H9 (cell line): ENCODE data around the gene NFRKB. TPM values are rescaled to one million over a fixed set of nuclear protein-coding genes. Genes with fewer than 3 reads are reported as not detected.

Experiments
- DNase-seq: peaks from one replicate; pipeline ENCODE4 v3.0.0-alpha.2; 2017
- H2AFZ ChIP-seq: one replicate; pipeline ENCODE4 v1.6.1; 2013; ENCODE audit warnings: mild to moderate bottlenecking, low read length, control low read depth, moderate library complexity
- H2AK5ac ChIP-seq: 2 replicates; pipeline ENCODE4 v1.6.1; 2013; ENCODE audit warnings: low read length, control low read depth, mixed read lengths; ENCODE audit not compliant: insufficient read length
- H2BK120ac ChIP-seq: one replicate; pipeline ENCODE4 v1.6.1; 2013; ENCODE audit warnings: low read depth, mild to moderate bottlenecking, low read length, control low read depth, inconsistent platforms; ENCODE audit not compliant: poor library complexity, severe bottlenecking
- H2BK12ac ChIP-seq: 2 replicates; pipeline ENCODE4 v1.6.1; 2013; ENCODE audit warnings: low read length, control low read depth, mixed read lengths, low read depth; ENCODE audit not compliant: insufficient read length
- H2BK15ac ChIP-seq: 2 replicates; pipeline ENCODE4 v1.6.1; 2013; ENCODE audit warnings: low read depth, low read length, control low read depth
- H2BK20ac ChIP-seq: one replicate; pipeline ENCODE4 v1.6.1; 2013; ENCODE audit warnings: low read depth, mild to moderate bottlenecking, low read length, control low read depth, inconsistent platforms; ENCODE audit not compliant: poor library complexity, severe bottlenecking
- H2BK5ac ChIP-seq: 2 replicates; pipeline ENCODE4 v1.6.1; 2013; ENCODE audit warnings: low read length, control low read depth, mixed read lengths; ENCODE audit not compliant: insufficient read length
- H3K14ac ChIP-seq: 2 replicates; pipeline ENCODE4 v1.6.1; 2013; ENCODE audit warnings: low read length, control low read depth; ENCODE audit not compliant: insufficient read depth
- H3K18ac ChIP-seq: 2 replicates; pipeline ENCODE4 v1.6.1; 2013; ENCODE audit warnings: low read depth, mild to moderate bottlenecking, mixed read lengths, low read length, control low read depth; ENCODE audit not compliant: insufficient read length
- H3K23ac ChIP-seq: 2 replicates; pipeline ENCODE4 v1.6.1; 2013; ENCODE audit warnings: low read length, control low read depth, mixed read lengths, low read depth; ENCODE audit not compliant: insufficient read length
- H3K23me2 ChIP-seq: 2 replicates; pipeline ENCODE4 v1.6.1; 2013; ENCODE audit warnings: low read depth, mild to moderate bottlenecking, mixed read lengths, low read length, control low read depth; ENCODE audit not compliant: insufficient read length, poor library complexity, severe bottlenecking
- H3K27ac ChIP-seq: 2 replicates; pipeline ENCODE4 v1.5.1; 2013; ENCODE audit warnings: low read length, control low read depth, mixed read lengths, low read depth; ENCODE audit not compliant: insufficient read length
- H3K27me3 ChIP-seq: 2 replicates; pipeline ENCODE4 v1.6.1; 2013; ENCODE audit warnings: low read length, control low read depth, inconsistent platforms; ENCODE audit not compliant: insufficient read depth
- H3K4ac ChIP-seq: 2 replicates; pipeline ENCODE4 v1.6.1; 2013; ENCODE audit warnings: low read depth, mild to moderate bottlenecking, control low read depth, inconsistent platforms, low read length, moderate library complexity
- H3K4me1 ChIP-seq: 2 replicates; pipeline ENCODE4 v1.6.1; 2013; ENCODE audit warnings: low read length, control low read depth, inconsistent platforms; ENCODE audit not compliant: insufficient read depth
- H3K4me2 ChIP-seq: 2 replicates; pipeline ENCODE4 v1.6.1; 2013; ENCODE audit warnings: low read length, control low read depth, mixed read lengths; ENCODE audit not compliant: insufficient read length, insufficient read depth
- H3K56ac ChIP-seq: 2 replicates; pipeline ENCODE4 v1.6.1; 2013; ENCODE audit warnings: low read depth, mild to moderate bottlenecking, mixed read lengths, low read length, control low read depth; ENCODE audit not compliant: insufficient read length
- H3K79me1 ChIP-seq: 2 replicates; pipeline ENCODE4 v1.6.1; 2013; ENCODE audit warnings: low read depth, mild to moderate bottlenecking, moderate library complexity, low read length, control low read depth, inconsistent platforms; ENCODE audit not compliant: insufficient read depth, poor library complexity, severe bottlenecking
- H3K79me2 ChIP-seq: 2 replicates; pipeline ENCODE4 v1.6.1; 2013; ENCODE audit warnings: low read length, control low read depth, inconsistent platforms; ENCODE audit not compliant: insufficient read depth
- H3K9ac ChIP-seq: 2 replicates; pipeline ENCODE4 v1.6.1; 2013; ENCODE audit warnings: low read length, control low read depth, mixed read lengths; ENCODE audit not compliant: insufficient read length; ENCODE audit errors: extremely low read depth
- H3K9me3 ChIP-seq: one replicate; pipeline ENCODE4 v1.6.1; 2013; ENCODE audit warnings: low read depth, low read length, inconsistent platforms; ENCODE audit not compliant: control insufficient read depth
- H3T11ph ChIP-seq: one replicate; pipeline ENCODE4 v1.6.1; 2013; ENCODE audit warnings: mild to moderate bottlenecking, low read length, control low read depth, inconsistent platforms
- H4K20me1 ChIP-seq: one replicate; pipeline ENCODE4 v1.6.1; 2013; ENCODE audit not compliant: control insufficient read depth, insufficient read length, insufficient read depth
- H4K5ac ChIP-seq: 2 replicates; pipeline ENCODE4 v1.6.1; 2013; ENCODE audit warnings: low read depth, mild to moderate bottlenecking, mixed read lengths, low read length, control low read depth; ENCODE audit not compliant: insufficient read length
- H4K8ac ChIP-seq: replicated peaks from 2 replicates; pipeline ENCODE4 v1.6.1; 2013; ENCODE audit warnings: low read length, control low read depth, mixed read lengths, low read depth; ENCODE audit not compliant: insufficient read length
- H4K91ac ChIP-seq: 2 replicates; pipeline ENCODE4 v1.6.1; 2013; ENCODE audit warnings: low read depth, mild to moderate bottlenecking, moderate library complexity, mixed read lengths, low read length, control low read depth; ENCODE audit not compliant: insufficient read length
- H3K27ac Mint-ChIP-seq, 3 experiments: 2 replicates in 2 of 3; 3 replicates in 1 of 3; pipeline ENCODE4 v1.8.0; 2020 to 2021; ENCODE audit warnings: mixed read lengths in 3 of 3, mild to moderate bottlenecking in 1 of 3, moderate library complexity in 1 of 3
- H3K27me3 Mint-ChIP-seq: 2 replicates; pipeline ENCODE4 v1.8.0; 2021; ENCODE audit warnings: low read depth, mild to moderate bottlenecking, moderate library complexity, mixed read lengths
- H3K36me3 Mint-ChIP-seq, 3 experiments: 2 replicates in 2 of 3; 3 replicates in 1 of 3; pipeline ENCODE4 v1.8.0; 2020 to 2021; ENCODE audit warnings: low read depth in 3 of 3, mixed read lengths in 3 of 3; ENCODE audit not compliant: insufficient read depth in 1 of 3
- H3K4me1 Mint-ChIP-seq, 2 experiments: 2 replicates each; pipeline ENCODE4 v1.8.0; 2020; ENCODE audit warnings: mixed read lengths in 2 of 2
- H3K4me3 Mint-ChIP-seq, 2 experiments: 2 replicates in 1 of 2; 3 replicates in 1 of 2; pipeline ENCODE4 v1.8.0; 2020 to 2021; ENCODE audit warnings: mild to moderate bottlenecking in 2 of 2, mixed read lengths in 2 of 2, moderate library complexity in 1 of 2
- H3K9me3 Mint-ChIP-seq, 2 experiments: 2 replicates in 1 of 2; 3 replicates in 1 of 2; pipeline ENCODE4 v1.8.0; 2020; ENCODE audit warnings: mild to moderate bottlenecking in 2 of 2, mixed read lengths in 2 of 2, moderate library complexity in 1 of 2
- CTCF ChIP-seq: fragments of 200-600 bp; sonication (generic); conservative IDR thresholded peaks from 3 replicates; pipeline ENCODE4 v1.8.0; 2021; ENCODE audit warnings: antibody characterized with exemption, mild to moderate bottlenecking
- WGBS: extraction: QIAGEN DNeasy Blood & Tissue Kit; methylation state at CpG from one replicate; pipeline ENCODE4 v1.1.7; 2013; ENCODE audit warnings: missing lambda C conversion rate, low lambda C conversion rate, mixed read lengths; ENCODE audit not compliant: insufficient read length; ENCODE audit errors: extremely low coverage; 5-methylcytosine and 5-hydroxymethylcytosine counted together
- total RNA-seq: library from RNA; stranded (reverse); gene quantifications from 2 replicates; pipeline ENCODE4 v1.2.1, GENCODE V29; 2021

NFRKB gene
- total RNA-seq, 1 experiment from 2014 or later, result 41.0 TPM

- Histone ChIP-seq H3K79me2 (no peaks in the 10 kb centered on the region), H2BK120ac (no peak overlapping the region), H3K27ac (no peak overlapping the region), H3K9ac (no peak overlapping the region), H2AFZ (no peak overlapping the region), H2AK5ac (no peak overlapping the region), H3K18ac (no peak overlapping the region), H3K23ac (no peak overlapping the region), H3K14ac (no peak overlapping the region), H3K9me3 (no peaks in the 10 kb centered on the region), H3K4ac (no peak overlapping the region), H2BK20ac (no peak overlapping the region), H4K20me1 (no peaks in the 10 kb centered on the region), H2BK15ac (no peak overlapping the region), H3K4me1 (0 out of 2 replicates have a peak, but pooled peaks cover 4% of the 10 kb centered on the region), H2BK12ac (no peak overlapping the region), H3T11ph (no peak overlapping the region), H3K4me2 (no peak overlapping the region), H4K91ac (no peak overlapping the region), H3K56ac (no peak overlapping the region), H4K5ac (no peak overlapping the region), H3K79me1 (no peaks in the 10 kb centered on the region), H4K8ac (no peak overlapping the region), H2BK5ac (no peak overlapping the region), H3K27me3 (no peaks in the 10 kb centered on the region), H3K23me2 (no peaks in the 10 kb centered on the region)
- no peaks in the 10 kb centered on the region for H3K27me3 Mint-ChIP-seq
- TF ChIP-seq CTCF, result no peak
- H3K27ac Mint-ChIP-seq, result no peak overlapping the region
- DNase-seq, result no peak
- H3K36me3 Mint-ChIP-seq, result peaks cover 22 to 39% (median 25%) of the 10 kb centered on the region in 3 experiments; a peak in 6 of 7 replicates
- no CpG with 5 or more reads among the region's 18 CpGs for WGBS
- H3K4me3 Mint-ChIP-seq, result no peak overlapping the region
- no peaks in the 10 kb centered on the region for H3K9me3 Mint-ChIP-seq
- H3K4me1 Mint-ChIP-seq, result peaks cover 16 to 19% of the 10 kb centered on the region in 2 experiments
Measured at GRCh38 chr11:129944696-129945095, 49.3 kb upstream of the NFRKB start.
